Pancreas (tissue), 10 donors: ENCODE results near the gene NTSR1. TPM values are rescaled to one million over a fixed set of nuclear protein-coding genes. Genes with fewer than 3 reads are reported as not detected.

Source experiments
- ATAC-seq, 4 donors: fragments of 200-7000 bp; cut with Tn5 transposase; one replicate each; pipeline versions ENCODE4 v1.8.0 to v1.9.1; 2020; ENCODE audit warnings: mild to moderate bottlenecking in 4 of 4, moderate library complexity in 4 of 4
- DNase-seq, 6 donors: peaks; one replicate each; pipeline ENCODE4 v3.0.0-alpha.2; 2020
- FAIRE-seq: peaks from 2 replicates; lab custom pipeline; 2012; peaks lifted over from hg19 to GRCh38; lab: Jason Lieb, UNC
- H3K27ac ChIP-seq, 4 donors: fragments of 200-600 bp; sonication (generic); 1 replicate in 3 of 4; 2 replicates in 1 of 4; pipeline versions ENCODE4 v1.5.0 to v1.8.0; 2020
- H3K27me3 ChIP-seq, 4 donors: fragments of 200-600 bp; one replicate each; pipeline ENCODE4 v1.8.0; 2021
- H3K36me3 ChIP-seq, 3 donors: fragments of 200-600 bp; sonication (generic) in 1 of 3; one replicate each; pipeline versions ENCODE4 v1.5.0 to v1.8.0; 2020 to 2021
- H3K4me1 ChIP-seq, 3 donors: fragments of 200-600 bp; one replicate each; pipeline ENCODE4 v1.8.0; 2021
- H3K4me3 ChIP-seq, 4 donors: fragments of 200-600 bp; sonication (generic) in 2 of 4; one replicate each; pipeline versions ENCODE4 v1.5.0 to v1.8.0; 2020 to 2021
- H3K9me3 ChIP-seq, 4 donors: fragments of 200-600 bp; one replicate each; pipeline ENCODE4 v1.8.0; 2021
- WGBS, 2 donors: extraction: QIAGEN DNeasy Blood & Tissue Kit; methylation state at CpG; one replicate each; pipeline ENCODE4 v1.1.7; 2013; 5-methylcytosine and 5-hydroxymethylcytosine counted together
- intact Hi-C, 3 donors: fragments of 100-400 bp; cut with DNase I; formaldehyde crosslinking; loops; one replicate each; pipeline versions ENCODE4 v1.11.1 to v1.14.2; 2022
- polyA plus RNA-seq, 2 donors: library from polyadenylated mRNA; stranded (reverse); fragments of 200-250 nt; gene quantifications; one replicate each; pipeline ENCODE4 v1.2.3, GENCODE V29; 2013
- total RNA-seq, 6 donors: library from RNA; stranded (reverse); fragmentation: NEBNext Ultra II Directional in 4 of 6; extraction: Animal tissue kit (Norgen Biotek cat#: 25700) in 4 of 6; gene quantifications; one replicate each; pipeline versions ENCODE4 v1.2.1 to v1.2.4, GENCODE V29; 2021 to 2023
- TF ChIP-seq, protein P1 (sequence below), 4 donors: fragments of 200-600 bp; sonication (generic) in 3 of 4; IDR thresholded peaks; one replicate each; pipeline versions ENCODE4 v1.5.0 to v1.8.0; 2021; ENCODE audit warnings: antibody characterized with exemption in 4 of 4
- donor health status: healthy with polysubstance abuse.
- donor health status: DM: no; HTN: no; CAD: no; lungs with moderate emphysema.
- donor health status: DM: no; HTN: no; CAD: no.
- donor health status: control.
- donor health status: control.
- donor health status: Bipolar disorder and iron deficiency.
- donor health status: DM: yes; HTN: yes; CAD: no.
- donor health status: DM: no; HTN: no; CAD: no.
- donor health status: DM: no; HTN: no; CAD: no.
- donor health status: DM: yes; HTN: yes; CAD: no.

The NTSR1 gene
- total and polyA plus RNA-seq, 8 donors, result 0.02 to 0.15 (median 0.09) TPM; not detected in 2

DNA sequence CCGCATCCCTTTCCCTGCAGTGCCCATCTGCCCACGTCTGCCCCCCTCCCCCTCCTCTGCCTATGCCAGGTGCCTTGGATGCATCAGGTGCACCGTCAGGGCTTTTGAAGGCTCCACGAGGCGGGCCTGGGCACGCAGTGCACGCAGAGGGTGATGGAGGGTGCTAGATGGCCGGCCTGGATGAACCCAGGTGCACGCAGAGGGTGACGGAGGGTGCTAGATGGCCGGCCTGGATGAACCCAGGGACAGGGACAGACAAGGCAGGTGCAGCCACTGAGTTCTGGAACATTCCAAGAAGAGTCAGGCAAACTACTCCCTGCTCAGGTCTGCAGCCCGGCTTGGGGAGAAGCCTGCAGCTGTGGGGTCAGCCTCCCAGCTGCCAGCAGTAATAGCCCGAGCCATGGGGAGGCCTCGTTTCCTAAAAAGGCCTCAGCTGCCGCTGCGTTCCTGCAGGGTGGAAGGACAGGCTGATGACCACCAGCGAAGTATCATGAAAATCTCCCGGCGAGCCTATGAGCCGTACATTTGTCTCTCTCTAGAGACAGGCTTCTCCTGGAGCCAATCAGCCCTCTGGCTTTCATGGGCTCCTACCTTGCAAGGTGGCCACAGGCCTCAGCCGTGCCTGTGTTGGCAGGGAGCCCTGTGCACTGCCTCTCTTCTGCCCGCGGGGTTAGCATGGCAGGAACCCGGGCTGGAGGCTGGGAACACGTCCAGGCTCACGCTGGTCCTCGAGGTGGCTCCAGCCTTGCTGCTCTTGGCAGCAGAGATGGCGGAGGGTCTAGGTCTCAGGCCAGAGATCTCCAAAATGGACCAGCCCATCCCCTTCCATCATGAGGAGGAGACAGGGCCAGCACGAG lies 29.6 kb downstream of the NTSR1 start:
- 54 to 64% methylated on average over 29 of the region's 29 CpGs for WGBS, 2 donors
- Histone ChIP-seq H3K36me3 (no peaks in the 10 kb centered on the region), H3K27ac (no peak overlapping the region), H3K9me3 (no peaks in the 10 kb centered on the region), H3K27me3 (no peaks in the 10 kb centered on the region), H3K4me1 (no peaks in the 10 kb centered on the region), H3K4me3 (no peak overlapping the region)
- FAIRE-seq, result no peak
- intact Hi-C loops, result no loop called here
- no peak for ATAC-seq
- TF ChIP-seq, protein P1, sequence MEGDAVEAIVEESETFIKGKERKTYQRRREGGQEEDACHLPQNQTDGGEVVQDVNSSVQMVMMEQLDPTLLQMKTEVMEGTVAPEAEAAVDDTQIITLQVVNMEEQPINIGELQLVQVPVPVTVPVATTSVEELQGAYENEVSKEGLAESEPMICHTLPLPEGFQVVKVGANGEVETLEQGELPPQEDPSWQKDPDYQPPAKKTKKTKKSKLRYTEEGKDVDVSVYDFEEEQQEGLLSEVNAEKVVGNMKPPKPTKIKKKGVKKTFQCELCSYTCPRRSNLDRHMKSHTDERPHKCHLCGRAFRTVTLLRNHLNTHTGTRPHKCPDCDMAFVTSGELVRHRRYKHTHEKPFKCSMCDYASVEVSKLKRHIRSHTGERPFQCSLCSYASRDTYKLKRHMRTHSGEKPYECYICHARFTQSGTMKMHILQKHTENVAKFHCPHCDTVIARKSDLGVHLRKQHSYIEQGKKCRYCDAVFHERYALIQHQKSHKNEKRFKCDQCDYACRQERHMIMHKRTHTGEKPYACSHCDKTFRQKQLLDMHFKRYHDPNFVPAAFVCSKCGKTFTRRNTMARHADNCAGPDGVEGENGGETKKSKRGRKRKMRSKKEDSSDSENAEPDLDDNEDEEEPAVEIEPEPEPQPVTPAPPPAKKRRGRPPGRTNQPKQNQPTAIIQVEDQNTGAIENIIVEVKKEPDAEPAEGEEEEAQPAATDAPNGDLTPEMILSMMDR (IDR thresholded peaks at IDR 0.05), result no peak
- DNase-seq, result peak in 2 of 6 donors; percentile 18 to 45

DNA sequence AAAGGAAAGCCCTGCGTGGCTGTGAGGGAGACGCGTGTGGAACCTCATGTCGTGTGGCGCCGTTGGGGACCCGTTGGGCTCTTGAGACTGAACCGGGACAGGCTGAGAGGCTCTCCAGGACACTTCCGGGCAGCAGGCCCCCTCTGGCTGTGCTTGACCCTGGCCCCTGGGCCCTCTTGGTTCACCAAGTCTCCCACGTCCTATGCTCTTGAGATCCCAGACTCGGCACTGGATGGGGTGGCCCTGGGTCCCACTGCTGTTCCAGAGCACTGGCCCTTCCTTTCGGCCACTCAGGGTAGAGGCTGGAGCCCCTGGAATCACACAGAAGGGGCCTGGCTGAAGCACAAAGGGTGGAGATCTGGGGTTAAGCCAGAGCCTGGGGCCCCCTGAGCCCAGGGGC lies 30.4 kb downstream of the NTSR1 start:
- H3K9me3 ChIP-seq, result no peaks in the 10 kb centered on the region
- 68 to 73% methylated on average over 12 of the region's 12 CpGs for WGBS, 2 donors
- intact Hi-C loops, result no loop called here
- no peak overlapping the region for H3K27ac ChIP-seq
- H3K4me3 ChIP-seq, result no peak overlapping the region
- FAIRE-seq (no peak), ATAC-seq (no peak), DNase-seq (peak in 2 of 6 donors; percentile 7 to 49)
- TF ChIP-seq, protein P1 (IDR thresholded peaks at IDR 0.05), result no peak
- no peaks in the 10 kb centered on the region for H3K4me1 ChIP-seq
- no peaks in the 10 kb centered on the region for H3K27me3 ChIP-seq
- H3K36me3 ChIP-seq, result no peaks in the 10 kb centered on the region

DNA sequence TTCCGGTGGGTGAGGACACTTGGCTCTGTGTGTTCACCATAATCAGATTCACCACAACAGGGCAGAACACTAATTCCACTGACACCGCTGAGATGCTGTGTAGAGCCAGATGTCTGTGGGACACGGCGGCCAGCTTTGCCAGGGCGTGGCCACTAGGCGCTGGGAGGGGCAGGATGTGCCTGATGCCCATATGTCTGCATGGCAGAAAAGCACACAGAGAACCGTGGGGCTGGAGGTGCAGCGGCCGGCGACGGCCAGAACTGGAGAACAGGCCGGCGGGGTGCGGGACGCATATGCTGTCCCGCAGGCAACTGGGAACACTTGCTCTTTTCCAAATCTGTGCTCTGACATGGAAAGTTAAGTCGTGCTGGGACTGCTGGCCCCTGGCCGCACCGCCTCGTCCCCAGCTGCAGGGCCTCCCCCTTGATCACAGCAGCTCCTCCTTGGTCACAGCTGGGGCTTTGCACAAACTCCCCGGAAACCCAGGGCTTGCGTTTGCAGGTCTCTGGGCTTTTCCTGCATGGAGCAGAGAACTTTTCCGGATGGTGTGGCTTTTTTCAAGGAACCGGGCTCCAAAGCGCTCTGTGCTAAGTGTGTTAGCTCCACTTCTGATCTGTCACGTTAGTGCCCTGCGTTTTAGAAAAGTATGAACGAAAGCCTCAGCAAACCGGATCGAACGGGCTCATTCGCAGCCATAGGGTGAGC lies 31.1 kb downstream of the NTSR1 start:
- WGBS, 2 donors, result 54 to 61% methylated on average over 32 of the region's 32 CpGs

DNA sequence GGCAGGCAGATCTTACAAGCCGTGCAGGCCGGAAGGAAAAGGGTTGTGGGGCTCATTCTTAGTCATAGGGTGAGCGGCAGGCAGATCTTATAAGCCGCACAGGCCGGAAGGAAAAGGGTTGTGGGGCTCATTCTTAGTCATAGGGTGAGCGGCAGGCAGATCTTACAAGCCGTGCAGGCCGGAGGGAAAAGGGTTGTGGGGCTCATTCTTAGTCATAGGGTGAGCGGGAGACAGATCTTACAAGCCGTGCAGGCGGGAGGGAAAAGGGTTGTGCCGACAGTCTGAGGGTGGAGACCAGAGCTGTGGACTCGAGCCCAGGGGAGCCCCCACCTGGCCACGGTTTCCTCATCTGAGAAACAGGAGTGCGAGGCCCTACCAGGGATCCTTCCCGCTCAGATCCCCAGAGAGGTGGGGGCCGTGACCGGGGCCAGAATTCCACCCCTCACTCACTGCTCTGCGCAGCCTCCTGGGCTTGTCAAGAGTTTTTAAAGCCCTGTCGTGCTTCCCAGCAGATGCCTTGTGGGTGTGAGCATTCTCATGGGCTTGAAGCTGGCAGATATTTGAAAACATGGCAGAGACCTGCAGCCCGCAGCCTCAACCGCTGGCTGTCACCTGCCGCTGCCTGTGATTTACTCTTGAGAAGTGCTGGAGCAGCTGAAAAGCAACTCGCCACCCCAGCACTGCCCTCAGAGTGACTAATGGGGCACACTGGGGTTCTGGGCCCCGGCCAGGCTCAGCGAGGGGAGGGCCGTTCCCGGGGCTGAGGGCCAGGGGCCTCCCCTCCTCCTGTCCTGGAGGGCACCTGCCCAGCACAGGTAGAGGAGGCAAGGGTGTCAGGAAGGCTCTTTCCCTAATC lies 31.9 kb downstream of the NTSR1 start:
- H3K4me3 ChIP-seq, result no peak overlapping the region
- intact Hi-C loops, result no loop called here
- H3K9me3 ChIP-seq, result no peaks in the 10 kb centered on the region
- no peak overlapping the region for H3K27ac ChIP-seq
- H3K4me1 ChIP-seq, result no peaks in the 10 kb centered on the region
- peak in 3 of 4 donors; percentile 41 to 51 (median 48) for ATAC-seq
- TF ChIP-seq, protein P1 (IDR thresholded peaks at IDR 0.05), result no peak
- no peaks in the 10 kb centered on the region for H3K27me3 ChIP-seq
- no peak for FAIRE-seq
- peak in 2 of 6 donors; percentile 10 to 54 for DNase-seq
- no peaks in the 10 kb centered on the region for H3K36me3 ChIP-seq
- 47 to 59% methylated on average over 26 to 28 of the region's 28 CpGs for WGBS, 2 donors

More for the DNA sequence above, 31.1 kb downstream of the NTSR1 start:
- no peaks in the 10 kb centered on the region for H3K27me3 ChIP-seq
- FAIRE-seq (no peak), ATAC-seq (peak in 3 of 4 donors; percentile 22 to 35 (median 31)), DNase-seq (peak in 2 of 6 donors; percentile 12 to 53)
- H3K4me1 ChIP-seq, result no peaks in the 10 kb centered on the region
- H3K9me3 ChIP-seq, result no peaks in the 10 kb centered on the region
- no peaks in the 10 kb centered on the region for H3K36me3 ChIP-seq
- H3K4me3 ChIP-seq, result no peak overlapping the region
- H3K27ac ChIP-seq, result no peak overlapping the region
- intact Hi-C loops, result no loop called here
- TF ChIP-seq, protein P1 (IDR thresholded peaks at IDR 0.05), result no peak
